ENCODE data around the gene ATP10B.
"Not testable (repeated sequence)": the region's sequence is repeated elsewhere in the genome, so short reads cannot be mapped to it uniquely, and the experiment has no call there.

ATP10B gene

GRCh38 chr5:160824301-160825001, 27.6 kb downstream of the ATP10B start:
- no peak for DNase-seq

GRCh38 chr5:160812996-160813395, 39.0 kb downstream of the ATP10B start:
- DNase-seq: not testable (repeated sequence)

- no peak for DNase-seq
Measured at GRCh38 chr5:160805376-160805775, 46.6 kb downstream of the ATP10B start.

GRCh38 chr5:160802592-160802991, 49.4 kb downstream of the ATP10B start:
- DNase-seq: peak in 15 of 56 donors; percentile 2 to 45 (median 18)

- no peak for DNase-seq
Measured at GRCh38 chr5:160800375-160801275, 51.4 kb downstream of the ATP10B start.

GRCh38 chr5:160799184-160799583, 52.8 kb downstream of the ATP10B start:
- DNase-seq: no peak

GRCh38 chr5:160797020-160797419, 55.0 kb downstream of the ATP10B start:
- DNase-seq: no peak

GRCh38 chr5:160793530-160793899, 58.5 kb downstream of the ATP10B start:
- no peak for DNase-seq

GRCh38 chr5:160792732-160793529, 59.1 kb downstream of the ATP10B start:
- no peak for DNase-seq

- DNase-seq: no peak
Measured at GRCh38 chr5:160792281-160792680, 59.7 kb downstream of the ATP10B start.

GRCh38 chr5:160789219-160789859, 62.7 kb downstream of the ATP10B start:
- no peak for DNase-seq

- DNase-seq: peak in 1 of 56 donors; percentile 8
Measured at GRCh38 chr5:160788102-160788660, 63.8 kb downstream of the ATP10B start.

GRCh38 chr5:160787240-160787639, 64.8 kb downstream of the ATP10B start:
- peak in 3 of 56 donors; percentile 5 to 28 (median 9) for DNase-seq

GRCh38 chr5:160774666-160775315, 77.2 kb downstream of the ATP10B start:
- peak in 35 of 56 donors; percentile 3 to 68 (median 36) for DNase-seq

- DNase-seq: no peak
Measured at GRCh38 chr5:160773646-160774410, 78.2 kb downstream of the ATP10B start.

- DNase-seq: no peak
Measured at GRCh38 chr5:160772854-160773253, 79.2 kb downstream of the ATP10B start.

- DNase-seq: no peak
Measured at GRCh38 chr5:160770718-160771117, 81.3 kb downstream of the ATP10B start.

- DNase-seq: no peak
Measured at GRCh38 chr5:160769301-160769700, 82.7 kb downstream of the ATP10B start.

GRCh38 chr5:160767062-160767461, 84.9 kb downstream of the ATP10B start:
- DNase-seq: no peak

Measured in nucleus accumbens (tissue), 56 donors.